Measurements from ENCODE around the gene FNIP2.
"Not testable (repeated sequence)": the region's sequence is repeated elsewhere in the genome, so short reads cannot be mapped to it uniquely, and the experiment has no call there.

Gene FNIP2

GRCh38 chr4:158945529-158946108, 176.8 kb downstream of the FNIP2 start:
- H3K9me3 ChIP-seq: no peaks in the 10 kb centered on the region
- H3K4me1 ChIP-seq: no peaks in the 10 kb centered on the region
- no peak overlapping the region for H3K4me3 ChIP-seq
- H3K27me3 ChIP-seq: no peaks in the 10 kb centered on the region
- H4K20me1 ChIP-seq: no peaks in the 10 kb centered on the region
- no peak overlapping the region for H3K27ac ChIP-seq
- no peak overlapping the region for H3K9ac ChIP-seq
- H3K4me2 ChIP-seq: no peak overlapping the region
- no peak for TF ChIP-seq Cebpa-rat (IDR thresholded peaks at IDR 0.05)
- no peaks in the 10 kb centered on the region for H3K36me3 ChIP-seq

DNA sequence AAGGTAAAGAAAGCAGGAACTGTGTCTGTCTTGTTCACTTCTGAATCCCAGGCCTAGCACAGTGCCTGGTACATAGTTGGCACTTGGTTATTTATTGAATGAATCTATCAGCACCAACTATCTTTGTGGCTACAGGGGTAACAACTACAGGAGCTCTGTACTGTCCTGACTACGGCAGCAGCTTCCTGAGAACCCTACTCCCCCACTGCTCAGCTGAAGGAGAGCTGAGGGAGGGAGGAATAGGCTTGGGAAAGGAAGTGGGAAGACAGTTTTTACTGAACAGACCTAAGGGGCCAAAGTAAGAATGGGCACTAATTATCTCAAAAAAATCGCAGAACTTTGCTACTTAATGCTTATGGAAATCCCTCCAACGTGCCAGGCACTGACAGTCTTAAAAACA, 178.0 kb downstream of the FNIP2 start:
- Histone ChIP-seq H3K4me2 (no peak overlapping the region), H3K9ac (no peak overlapping the region), H3K27me3 (no peaks in the 10 kb centered on the region), H3K4me3 (no peak overlapping the region), H3K36me3 (no peaks in the 10 kb centered on the region), H3K9me3 (peaks cover 5% of the 10 kb centered on the region; the same call in 1 of the 2 replicates), H4K20me1 (no peaks in the 10 kb centered on the region), H3K4me1 (no peaks in the 10 kb centered on the region), H3K27ac (no peak overlapping the region)
- TF ChIP-seq Cebpa-rat (IDR thresholded peaks at IDR 0.05): no peak

DNA sequence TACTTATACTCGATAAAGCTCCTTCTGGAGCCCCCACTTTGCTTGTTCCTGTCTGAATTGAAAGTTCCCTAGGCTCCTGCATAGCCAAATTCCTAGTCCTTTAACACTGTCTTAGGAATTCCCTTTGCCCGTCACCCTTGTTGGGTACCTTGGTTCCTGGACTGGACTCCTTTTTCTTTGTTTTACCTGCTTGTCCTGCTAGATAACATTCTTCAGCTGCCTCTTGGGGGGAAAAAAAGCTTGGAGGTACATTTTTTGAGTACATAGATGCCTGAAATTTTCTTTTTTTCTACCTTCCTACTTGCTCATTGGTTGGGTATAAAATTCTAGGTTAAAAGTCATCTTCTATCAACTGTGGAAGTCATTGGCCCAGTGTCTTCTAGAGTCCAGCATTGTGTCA, 179.2 kb downstream of the FNIP2 start:
- Histone ChIP-seq H3K27ac (no peak overlapping the region), H3K9ac (no peak overlapping the region), H3K27me3 (no peaks in the 10 kb centered on the region), H3K4me2 (no peak overlapping the region), H4K20me1 (no peaks in the 10 kb centered on the region), H3K9me3 (peaks cover 17% of the 10 kb centered on the region), H3K4me3 (no peak overlapping the region), H3K4me1 (no peaks in the 10 kb centered on the region), H3K36me3 (no peaks in the 10 kb centered on the region)
- TF ChIP-seq Cebpa-rat (IDR thresholded peaks at IDR 0.05): no peak

DNA sequence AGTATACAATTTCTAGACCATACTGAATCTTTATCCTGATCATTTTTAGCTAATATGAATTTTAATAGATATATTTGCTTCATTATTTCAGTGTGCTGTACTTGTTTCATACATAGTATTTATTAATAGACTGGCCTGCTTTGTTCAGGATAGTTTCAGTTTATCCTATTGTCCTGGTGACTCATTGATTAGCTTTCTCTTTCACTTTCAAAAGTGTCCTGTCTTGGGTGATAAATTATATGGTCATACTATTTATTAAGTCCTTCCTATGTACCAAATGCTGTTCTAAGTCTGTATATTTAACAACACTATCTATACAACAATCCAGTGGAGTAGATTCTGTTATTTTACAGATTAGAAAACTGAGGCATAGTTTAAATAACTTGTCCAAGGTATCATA, 180.3 kb downstream of the FNIP2 start:
- no peak for TF ChIP-seq Cebpa-rat (IDR thresholded peaks at IDR 0.05)
- no peak overlapping the region for H3K4me2 ChIP-seq

GRCh38 chr4:158952221-158952774, 183.5 kb downstream of the FNIP2 start:
- H3K27ac ChIP-seq, H3K9ac ChIP-seq, H3K36me3 ChIP-seq, H3K4me1 ChIP-seq, H3K4me2 ChIP-seq, H3K4me3 ChIP-seq, H4K20me1 ChIP-seq, H3K27me3 ChIP-seq: not testable (repeated sequence)
- peaks cover 27% of the 10 kb centered on the region for H3K9me3 ChIP-seq

More for the DNA sequence above, 180.3 kb downstream of the FNIP2 start:
- H3K4me3 ChIP-seq: no peak overlapping the region
- peaks cover 27% of the 10 kb centered on the region for H3K9me3 ChIP-seq
- H4K20me1 ChIP-seq: no peaks in the 10 kb centered on the region
- no peaks in the 10 kb centered on the region for H3K36me3 ChIP-seq
- no peaks in the 10 kb centered on the region for H3K27me3 ChIP-seq
- no peak overlapping the region for H3K9ac ChIP-seq
- H3K4me1 ChIP-seq: no peaks in the 10 kb centered on the region
- no peak overlapping the region for H3K27ac ChIP-seq

- peaks cover 27% of the 10 kb centered on the region for H3K9me3 ChIP-seq
- not testable (repeated sequence) for H3K4me1 ChIP-seq
Measured at GRCh38 chr4:158956345-158956744, 187.5 kb downstream of the FNIP2 start.

DNA sequence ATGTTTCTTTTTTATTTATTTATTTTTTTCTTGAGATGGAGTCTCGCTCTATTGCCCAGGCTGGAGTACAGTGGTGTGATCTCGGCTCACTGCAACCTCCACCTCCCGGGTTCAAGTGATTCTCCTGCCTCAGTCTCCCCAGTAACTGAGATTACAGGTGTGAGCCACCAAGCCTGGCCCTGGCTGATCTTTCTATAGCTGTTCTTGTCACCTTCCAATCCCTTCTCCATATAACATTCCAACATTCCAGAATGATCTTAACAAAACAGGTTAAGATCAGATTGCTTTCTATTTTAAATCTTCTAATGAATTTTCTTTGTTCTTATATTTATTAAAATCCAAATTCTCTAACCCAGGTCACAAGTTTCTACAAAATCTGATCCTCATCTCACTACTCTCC, 188.1 kb downstream of the FNIP2 start:
- not testable (repeated sequence) for H3K9ac ChIP-seq, H3K4me3 ChIP-seq, H3K36me3 ChIP-seq, H4K20me1 ChIP-seq, H3K4me2 ChIP-seq, H3K27ac ChIP-seq, H3K4me1 ChIP-seq, H3K27me3 ChIP-seq
- peaks cover 21% of the 10 kb centered on the region for H3K9me3 ChIP-seq

More at GRCh38 chr4:158956345-158956744, 187.5 kb downstream of the FNIP2 start:
- not testable (repeated sequence) for H3K4me3 ChIP-seq, H3K4me2 ChIP-seq, H3K36me3 ChIP-seq, H3K27me3 ChIP-seq, H3K9ac ChIP-seq, H3K27ac ChIP-seq, H4K20me1 ChIP-seq

All from BLaER1 (cell line).